ENCODE measurements around the gene SIPA1L3.
"Not testable (repeated sequence)": the region's sequence is repeated elsewhere in the genome, so short reads cannot be mapped to it uniquely, and the experiment has no call there.

SIPA1L3 gene

GRCh38 chr19:38020311-38020710 lies 113.3 kb downstream of the SIPA1L3 start:
- no peak for DNase-seq

GRCh38 chr19:38021352-38021751 lies 114.3 kb downstream of the SIPA1L3 start:
- DNase-seq, result no peak

GRCh38 chr19:38022791-38023670 lies 116.0 kb downstream of the SIPA1L3 start:
- no peak for DNase-seq

- DNase-seq, result peak in 6 of 56 donors; percentile 4 to 32 (median 24)
Observed at GRCh38 chr19:38023671-38024541, 116.9 kb downstream of the SIPA1L3 start.

GRCh38 chr19:38024992-38025908 lies 118.2 kb downstream of the SIPA1L3 start:
- DNase-seq, result peak in 6 of 56 donors; percentile 9 to 43 (median 19)

- no peak for DNase-seq
Observed at GRCh38 chr19:38025909-38026307, 118.9 kb downstream of the SIPA1L3 start.

GRCh38 chr19:38028913-38029510 lies 122.0 kb downstream of the SIPA1L3 start:
- no peak for DNase-seq

- not testable (repeated sequence) for DNase-seq
Observed at GRCh38 chr19:38030001-38030400, 123.0 kb downstream of the SIPA1L3 start.

- no peak for DNase-seq
Observed at GRCh38 chr19:38030686-38031422, 123.8 kb downstream of the SIPA1L3 start.

- DNase-seq, result no peak
Observed at GRCh38 chr19:38031423-38031770, 124.4 kb downstream of the SIPA1L3 start.

- DNase-seq, result no peak
Observed at GRCh38 chr19:38032151-38032550, 125.1 kb downstream of the SIPA1L3 start.

GRCh38 chr19:38032951-38033350 lies 125.9 kb downstream of the SIPA1L3 start:
- no peak for DNase-seq

- no peak for DNase-seq
Observed at GRCh38 chr19:38033658-38034491, 126.9 kb downstream of the SIPA1L3 start.

GRCh38 chr19:38034492-38034860 lies 127.5 kb downstream of the SIPA1L3 start:
- peak in 4 of 56 donors; percentile 4 to 30 (median 16) for DNase-seq

- DNase-seq, result peak in 16 of 56 donors; percentile 10 to 63 (median 34)
Observed at GRCh38 chr19:38035515-38036495, 128.8 kb downstream of the SIPA1L3 start.

GRCh38 chr19:38036707-38037611 lies 130.0 kb downstream of the SIPA1L3 start:
- peak in 8 of 56 donors; percentile 4 to 20 (median 14) for DNase-seq

GRCh38 chr19:38039966-38040365 lies 133.0 kb downstream of the SIPA1L3 start:
- no peak for DNase-seq

Data from nucleus accumbens (tissue), 56 donors.